Naive thymus-derived CD4-positive, alpha-beta T cell (primary cell): ENCODE data around the gene SPNS3. TPM values are rescaled to one million over a fixed set of nuclear protein-coding genes. Genes with fewer than 3 reads are reported as not detected.

Experiments
- ATAC-seq: fragments of 150-1000 bp; cut with Tn5 transposase; 2 replicates; pipeline ENCODE4 v1.10.0; 2021; ENCODE audit warnings: mild to moderate bottlenecking, moderate library complexity
- CTCF ChIA-PET: fragments of 350-600 bp; sonication (Branson Sonifier 250); formaldehyde crosslinking; loops from one replicate; lab custom pipeline; 2021; ENCODE audit warnings: antibody characterized with exemption; lab: Charles Lee
- POLR2A ChIA-PET: fragments of 350-600 bp; sonication (Branson Sonifier 250); formaldehyde crosslinking; loops from one replicate; lab custom pipeline; 2021; ENCODE audit warnings: antibody characterized with exemption, inconsistent platforms; lab: Charles Lee
- DNase-seq, 9 donors: peaks; one replicate each; pipeline versions ENCODE4 v3.0.0 to v3.0.0-alpha.2; 2020 to 2022; ENCODE audit warnings: mixed read lengths in 1 of 9
- H3K27ac ChIP-seq: one replicate; pipeline ENCODE4 v1.7.0; 2013; ENCODE audit warnings: mild to moderate bottlenecking, low read depth, low read length, moderate library complexity
- H3K27me3 ChIP-seq, 2 donors: one replicate each; pipeline ENCODE4 v1.7.0; 2013; ENCODE audit warnings: low read length in 2 of 2, mild to moderate bottlenecking in 2 of 2, moderate library complexity in 2 of 2; ENCODE audit not compliant: control insufficient read depth in 2 of 2, insufficient read depth in 2 of 2
- H3K36me3 ChIP-seq, 3 experiments: 1 replicate in 2 of 3; 2 replicates in 1 of 3; pipeline ENCODE4 v1.7.0; 2013; ENCODE audit warnings: low read length in 3 of 3, mild to moderate bottlenecking in 3 of 3, moderate library complexity in 1 of 3; ENCODE audit not compliant: insufficient read depth in 3 of 3, control insufficient read depth in 2 of 3
- H3K4me1 ChIP-seq, 2 donors: one replicate each; pipeline ENCODE4 v1.7.0; 2013; ENCODE audit warnings: low read length in 2 of 2, mild to moderate bottlenecking in 2 of 2, moderate library complexity in 1 of 2; ENCODE audit not compliant: control insufficient read depth in 2 of 2, insufficient read depth in 2 of 2
- H3K4me3 ChIP-seq: 2 replicates; pipeline ENCODE4 v1.7.0; 2013; ENCODE audit warnings: mild to moderate bottlenecking, low read length
- H3K9me3 ChIP-seq, 3 experiments: 1 replicate in 2 of 3; 2 replicates in 1 of 3; pipeline ENCODE4 v1.7.0; 2013; ENCODE audit warnings: low read length in 3 of 3; ENCODE audit not compliant: control insufficient read depth in 2 of 3
- H3K27ac Mint-ChIP-seq, 9 donors: one replicate each; pipeline ENCODE4 v1.8.0; 2020 to 2022; ENCODE audit warnings: mixed read lengths in 9 of 9, mild to moderate bottlenecking in 8 of 9, moderate library complexity in 5 of 9, inconsistent platforms in 2 of 9
- H3K27me3 Mint-ChIP-seq, 5 donors: one replicate each; pipeline ENCODE4 v1.8.0; 2021 to 2022; ENCODE audit warnings: mixed read lengths in 5 of 5, mild to moderate bottlenecking in 1 of 5
- H3K36me3 Mint-ChIP-seq, 5 donors: one replicate each; pipeline ENCODE4 v1.8.0; 2020 to 2022; ENCODE audit warnings: mixed read lengths in 5 of 5, mild to moderate bottlenecking in 3 of 5, inconsistent platforms in 1 of 5
- H3K4me1 Mint-ChIP-seq, 7 donors: one replicate each; pipeline ENCODE4 v1.8.0; 2020 to 2022; ENCODE audit warnings: mixed read lengths in 7 of 7, mild to moderate bottlenecking in 3 of 7, inconsistent platforms in 1 of 7
- H3K4me3 Mint-ChIP-seq, 10 donors: one replicate each; pipeline ENCODE4 v1.8.0; 2020 to 2022; ENCODE audit warnings: mild to moderate bottlenecking in 10 of 10, mixed read lengths in 10 of 10, moderate library complexity in 6 of 10, inconsistent platforms in 2 of 10
- H3K9me3 Mint-ChIP-seq, 11 donors: one replicate each; pipeline ENCODE4 v1.8.0; 2020 to 2022; ENCODE audit warnings: mixed read lengths in 11 of 11, mild to moderate bottlenecking in 4 of 11, inconsistent platforms in 1 of 11, moderate library complexity in 1 of 11
- intact Hi-C, 2 donors: fragments of 100-400 bp; cut with micrococcal nuclease; formaldehyde crosslinking; loops; one replicate each; pipeline ENCODE4 v1.15.1; 2023
- polyA plus RNA-seq, 2 donors: library from polyadenylated mRNA; unstranded; fragments of 300-500 nt; fragmentation: Illumina TruSeq; gene quantifications; one replicate each; pipeline ENCODE4 v1.2.3, GENCODE V29; 2021
- total RNA-seq, 6 experiments: library from RNA in 5 of 6; stranded (reverse) in 5 of 6; gene quantifications; 1 replicate in 5 of 6; 2 replicates in 1 of 6; pipeline ENCODE4 v1.2.3 and lab custom pipeline; 2021 to 2026

SPNS3 gene
- total and polyA plus RNA-seq, 7 experiments from 2014 or later: 1.7 to 7.3 (median 5.1) TPM

DNA sequence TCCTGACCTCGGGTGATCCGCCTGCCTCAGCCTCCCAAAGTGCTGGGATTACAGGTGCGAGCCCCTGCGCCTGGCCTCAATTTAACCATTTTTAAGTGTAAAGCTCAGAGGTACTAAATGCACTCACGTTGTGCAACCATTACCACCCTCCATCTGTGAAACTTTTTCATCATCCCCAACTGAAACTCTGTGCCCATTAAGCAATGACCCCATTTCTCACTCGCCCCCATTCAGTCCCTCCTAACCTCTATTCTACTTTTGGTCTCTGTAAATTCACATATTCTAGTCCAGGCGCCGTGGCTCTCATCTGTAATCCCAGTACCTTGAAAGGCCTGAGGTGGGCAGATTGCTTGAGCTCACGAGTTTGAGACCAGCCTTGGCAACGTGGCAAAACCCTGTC, 8.3 kb upstream of the SPNS3 start:
- no peaks in the 10 kb centered on the region for H3K9me3 Mint-ChIP-seq
- H3K4me1 Mint-ChIP-seq: peaks cover 0 to 6% (median 0%) of the 10 kb centered on the region in 7 donors
- H3K4me3 ChIP-seq: no peak overlapping the region
- peaks cover 0 to 9% (median 0%) of the 10 kb centered on the region in 5 donors for H3K27me3 Mint-ChIP-seq
- H3K27ac Mint-ChIP-seq: peak overlapping the region in 1 of 9 donors; percentile 13
- H3K36me3 Mint-ChIP-seq: no peaks in the 10 kb centered on the region
- H3K9me3 ChIP-seq: no peaks in the 10 kb centered on the region
- ChIA-PET CTCF (interaction anchor here (1.0 kb wide), 1 partner anchor 13 kb away, joined by 3 read pairs; no protein-coding TSS in a partner anchor), POLR2A (interaction anchor here (0.7 kb wide), 2 partner anchors 50 to 261 kb away, joined by 3 read pairs; no protein-coding TSS in a partner anchor)
- no peaks in the 10 kb centered on the region for H3K36me3 ChIP-seq
- no peak for ATAC-seq
- no peak overlapping the region for H3K27ac ChIP-seq
- H3K4me3 Mint-ChIP-seq: no peak overlapping the region
- intact Hi-C loops: no loop called here
- no peaks in the 10 kb centered on the region for H3K27me3 ChIP-seq
- H3K4me1 ChIP-seq: peaks cover 0 to 4% of the 10 kb centered on the region in 2 donors
- DNase-seq: no peak

DNA sequence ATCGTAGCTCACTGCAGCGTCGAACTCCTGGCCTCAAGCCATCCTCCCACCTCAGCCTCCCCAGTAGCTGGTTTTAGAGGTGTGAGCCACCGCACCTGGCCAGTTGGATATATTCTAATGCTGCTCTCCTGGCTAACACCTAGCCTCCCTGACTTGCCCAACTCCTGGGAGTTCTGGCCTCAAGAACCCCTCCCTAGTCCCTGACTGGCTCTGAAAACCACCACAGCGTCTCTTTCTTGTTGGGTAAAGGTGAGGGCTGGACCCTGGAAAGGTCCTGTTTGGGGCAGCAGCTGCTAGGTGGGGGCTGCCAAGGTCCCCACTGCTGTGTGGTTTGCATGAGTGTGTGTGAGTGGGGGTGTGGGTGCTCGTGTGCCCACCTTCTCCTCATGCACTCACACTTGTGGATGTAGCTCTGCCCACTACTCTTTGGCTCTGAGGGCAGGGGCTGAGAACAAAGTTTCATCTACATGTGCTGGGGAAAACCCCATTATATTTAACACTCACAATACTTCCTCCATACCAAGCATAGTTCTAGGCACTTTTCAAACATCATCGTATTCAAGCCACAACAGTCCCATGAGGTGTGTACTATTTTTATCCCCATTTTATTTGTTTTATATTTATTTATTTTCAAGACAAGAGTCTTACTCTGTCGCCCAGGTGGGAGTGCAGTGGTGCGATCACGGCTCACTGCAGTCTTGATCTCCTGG, 7.1 kb upstream of the SPNS3 start:
- CTCF ChIA-PET: no interaction called here
- H3K4me1 ChIP-seq: no peaks in the 10 kb centered on the region
- peaks cover 0 to 3% (median 0%) of the 10 kb centered on the region in 7 donors for H3K4me1 Mint-ChIP-seq
- H3K27ac Mint-ChIP-seq: no peak overlapping the region
- no peaks in the 10 kb centered on the region for H3K36me3 Mint-ChIP-seq
- ATAC-seq (no peak), DNase-seq (no peak)
- POLR2A ChIA-PET: no interaction called here
- no peaks in the 10 kb centered on the region for H3K9me3 ChIP-seq
- no peak overlapping the region for H3K27ac ChIP-seq
- H3K27me3 Mint-ChIP-seq: peaks cover 0 to 11% (median 0%) of the 10 kb centered on the region in 5 donors
- H3K4me3 Mint-ChIP-seq: no peak overlapping the region
- H3K36me3 ChIP-seq: no peaks in the 10 kb centered on the region
- H3K9me3 Mint-ChIP-seq: no peaks in the 10 kb centered on the region
- H3K27me3 ChIP-seq: no peaks in the 10 kb centered on the region
- no peak overlapping the region for H3K4me3 ChIP-seq
- intact Hi-C loops: no loop called here

- H3K4me1 Mint-ChIP-seq: peaks cover 0 to 3% (median 0%) of the 10 kb centered on the region in 7 donors
- Histone ChIP-seq H3K4me3 (no peak overlapping the region), H3K36me3 (no peaks in the 10 kb centered on the region), H3K27ac (no peak overlapping the region), H3K27me3 (no peaks in the 10 kb centered on the region), H3K9me3 (no peaks in the 10 kb centered on the region), H3K4me1 (no peaks in the 10 kb centered on the region)
- ATAC-seq (no peak), DNase-seq (no peak)
- no peak overlapping the region for H3K27ac Mint-ChIP-seq
- peaks cover 0 to 10% (median 0%) of the 10 kb centered on the region in 5 donors for H3K27me3 Mint-ChIP-seq
- POLR2A ChIA-PET: no interaction called here
- H3K36me3 Mint-ChIP-seq: no peaks in the 10 kb centered on the region
- no peak overlapping the region for H3K4me3 Mint-ChIP-seq
- CTCF ChIA-PET: no interaction called here
- H3K9me3 Mint-ChIP-seq: no peaks in the 10 kb centered on the region
- intact Hi-C loops: no loop called here
These were observed 6.2 kb upstream of the SPNS3 start for GRCh38 chr17:4427505-4427904.

- H3K27ac ChIP-seq: no peak overlapping the region
- peak overlapping the region in 1 of 10 donors; percentile 58 for H3K4me3 Mint-ChIP-seq
- intact Hi-C loops: no loop called here
- peak overlapping the region in 3 of 9 donors; percentile 14 to 79 (median 49) for H3K27ac Mint-ChIP-seq
- peaks cover 7 to 18% of the 10 kb centered on the region in 2 donors for H3K4me1 ChIP-seq
- no peaks in the 10 kb centered on the region for H3K9me3 ChIP-seq
- H3K4me1 Mint-ChIP-seq: peaks cover 15 to 34% (median 23%) of the 10 kb centered on the region in 7 donors
- H3K9me3 Mint-ChIP-seq: no peaks in the 10 kb centered on the region
- H3K36me3 Mint-ChIP-seq: peaks cover 0 to 4% (median 0%) of the 10 kb centered on the region in 5 donors
- DNase-seq (no peak), ATAC-seq (no peak)
- H3K4me3 ChIP-seq: no peak overlapping the region
- H3K27me3 Mint-ChIP-seq: peaks cover 0 to 4% (median under 1%) of the 10 kb centered on the region in 5 donors
- H3K36me3 ChIP-seq: no peaks in the 10 kb centered on the region
- ChIA-PET POLR2A (no interaction called here), CTCF (no interaction called here)
- no peaks in the 10 kb centered on the region for H3K27me3 ChIP-seq
These were observed 2.6 kb downstream of the SPNS3 start for GRCh38 chr17:4436381-4436780.

DNA sequence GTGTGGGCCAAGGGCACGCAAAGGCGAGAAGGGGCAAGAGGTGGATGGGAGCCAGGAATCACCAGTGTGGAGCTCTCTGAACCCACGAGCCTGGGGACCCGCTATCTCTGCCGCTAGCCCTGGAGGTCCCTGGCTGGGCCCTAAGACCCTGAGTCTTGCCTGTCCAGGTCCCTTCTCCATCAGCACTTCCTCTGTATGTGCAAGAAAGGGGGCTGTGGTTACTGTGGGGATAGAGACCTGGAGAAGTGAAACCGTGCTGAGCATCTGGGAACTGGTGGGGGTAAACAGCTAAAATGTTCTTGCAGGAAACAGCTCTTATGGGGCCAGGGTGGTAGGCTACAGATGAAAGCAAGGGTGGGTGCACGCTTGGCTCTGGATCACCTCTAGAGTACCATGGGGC, 3.1 kb downstream of the SPNS3 start:
- Histone ChIP-seq H3K36me3 (no peaks in the 10 kb centered on the region), H3K4me1 (peaks cover 7 to 18% of the 10 kb centered on the region in 2 donors), H3K27ac (no peak overlapping the region), H3K9me3 (no peaks in the 10 kb centered on the region), H3K4me3 (no peak overlapping the region), H3K27me3 (no peaks in the 10 kb centered on the region)
- H3K4me3 Mint-ChIP-seq: peak overlapping the region in 1 of 10 donors; percentile 58
- CTCF ChIA-PET: no interaction called here
- DNase-seq (no peak), ATAC-seq (peak; percentile 40)
- peak overlapping the region in 2 of 9 donors; percentile 49 to 79 for H3K27ac Mint-ChIP-seq
- peaks cover 15 to 34% (median 23%) of the 10 kb centered on the region in 7 donors for H3K4me1 Mint-ChIP-seq
- intact Hi-C loops: no loop called here
- peaks cover 0 to 4% (median 0%) of the 10 kb centered on the region in 5 donors for H3K27me3 Mint-ChIP-seq
- no peaks in the 10 kb centered on the region for H3K9me3 Mint-ChIP-seq
- peaks cover 0 to 4% (median 0%) of the 10 kb centered on the region in 5 donors for H3K36me3 Mint-ChIP-seq
- POLR2A ChIA-PET: interaction anchor here (0.7 kb wide), 1 partner anchor 173 kb away, joined by 4 read pairs; no protein-coding TSS in a partner anchor

DNA sequence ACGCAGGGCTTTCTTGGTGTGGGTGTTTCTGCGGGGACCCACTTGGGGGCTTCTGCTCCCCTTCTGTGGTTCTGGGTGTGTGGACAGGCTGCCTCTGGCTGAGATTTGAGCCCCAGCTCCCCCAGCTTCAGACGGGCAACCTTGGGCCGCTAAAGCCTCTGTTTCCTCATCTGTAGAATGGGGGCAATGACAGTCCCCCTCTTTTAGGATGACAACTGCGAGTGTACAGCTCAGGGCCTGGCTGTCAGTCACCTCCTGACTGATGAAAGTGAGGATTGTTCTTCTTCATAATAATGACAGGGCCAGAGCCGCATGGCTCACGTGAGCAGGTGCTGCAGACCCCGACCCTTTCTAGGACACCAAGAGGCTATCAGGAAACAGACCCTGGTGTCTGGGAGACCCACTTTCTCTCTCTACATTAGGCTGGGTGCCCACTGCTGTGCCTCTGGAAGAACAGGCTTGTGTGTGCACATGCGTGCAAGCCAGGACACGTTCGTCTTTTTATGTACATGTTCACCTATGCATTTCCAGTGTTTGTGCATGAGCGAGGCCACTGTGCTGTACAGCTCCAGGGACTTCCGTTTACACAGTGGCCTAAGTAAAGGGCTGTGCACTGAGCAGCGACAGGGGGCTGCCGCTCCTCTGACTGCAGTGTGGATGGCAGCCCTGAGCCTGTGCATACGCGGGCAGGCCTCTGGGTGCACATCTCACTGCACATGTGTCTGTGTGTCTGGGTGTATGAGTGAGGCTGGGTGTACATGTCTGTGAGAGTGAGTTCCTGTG, 4.6 kb downstream of the SPNS3 start:
- H3K27ac ChIP-seq: no peak overlapping the region
- DNase-seq (no peak), ATAC-seq (no peak)
- intact Hi-C loops: no loop called here
- H3K4me1 ChIP-seq: peaks cover 7 to 15% of the 10 kb centered on the region in 2 donors
- Mint-ChIP-seq H3K27me3 (peaks cover 0 to 3% (median 0%) of the 10 kb centered on the region in 5 donors), H3K9me3 (no peaks in the 10 kb centered on the region), H3K4me1 (peaks cover 11 to 30% (median 18%) of the 10 kb centered on the region in 7 donors), H3K4me3 (no peak overlapping the region), H3K27ac (peak overlapping the region in 1 of 9 donors; percentile 19), H3K36me3 (peaks cover 0 to 4% (median 0%) of the 10 kb centered on the region in 5 donors)
- no peaks in the 10 kb centered on the region for H3K27me3 ChIP-seq
- ChIA-PET POLR2A (no interaction called here), CTCF (no interaction called here)
- no peaks in the 10 kb centered on the region for H3K36me3 ChIP-seq
- H3K4me3 ChIP-seq: no peak overlapping the region
- H3K9me3 ChIP-seq: no peaks in the 10 kb centered on the region
